Endothelial cell of umbilical vein (primary cell): ENCODE data around the gene RINL. TPM values are rescaled to one million over a fixed set of nuclear protein-coding genes. Genes with fewer than 3 reads are reported as not detected.

Experiments
- BruUV-seq: library from RNA; stranded (reverse); fragments of 400-500 nt; replicated peaks from 2 replicates; lab custom pipeline; 2021; lab: Mats Ljungman, UMichigan
- CTCF ChIA-PET: fragments of 300-600, 350-600 bp; sonication (Branson Sonifier 250); formaldehyde crosslinking; loops from one replicate; lab custom pipeline; 2021; ENCODE audit warnings: antibody characterized with exemption, inconsistent platforms; lab: Charles Lee
- POLR2A ChIA-PET: fragments of 300-600, 350-600 bp; sonication (Branson Sonifier 250); formaldehyde crosslinking; loops from one replicate; lab custom pipeline; 2021; ENCODE audit warnings: antibody characterized with exemption, inconsistent platforms; lab: Charles Lee
- DNase-seq: peaks from one replicate; pipeline ENCODE4 v3.0.0-alpha.2; 2011; ENCODE audit warnings: low read depth, low spot score
- FAIRE-seq: peaks from 2 replicates; lab custom pipeline; 2011; peaks lifted over from hg19 to GRCh38; lab: Jason Lieb, UNC
- H2AFZ ChIP-seq: 2 replicates; pipeline ENCODE4 v1.6.0; 2012; ENCODE audit warnings: low read depth, low read length, control low read depth, inconsistent platforms
- H3K27ac ChIP-seq: 2 replicates; pipeline ENCODE4 v1.5.1; 2011; ENCODE audit warnings: low read depth, mild to moderate bottlenecking, control low read depth, low read length, moderate library complexity; ENCODE audit not compliant: insufficient read depth
- H3K27me3 ChIP-seq, 2 experiments: 2 replicates each; pipeline versions ENCODE4 v1.6.0 to v1.6.1; 2011; ENCODE audit warnings: low read length in 2 of 2, mixed read lengths in 1 of 2; ENCODE audit not compliant: control insufficient read depth in 2 of 2, insufficient read depth in 2 of 2
- H3K36me3 ChIP-seq, 2 experiments: 2 replicates in 1 of 2; 3 replicates in 1 of 2; pipeline ENCODE4 v1.5.1; 2011; ENCODE audit warnings: low read length in 2 of 2, mild to moderate bottlenecking in 1 of 2, moderate library complexity in 1 of 2; ENCODE audit not compliant: control insufficient read depth in 2 of 2, insufficient read depth in 2 of 2; ENCODE audit errors: extremely low read depth in 1 of 2
- H3K4me1 ChIP-seq: 3 replicates; pipeline ENCODE4 v1.5.1; 2011; ENCODE audit warnings: mild to moderate bottlenecking, low read length; ENCODE audit not compliant: control insufficient read depth, insufficient read depth; ENCODE audit errors: extremely low read depth
- H3K4me2 ChIP-seq: 2 replicates; pipeline ENCODE4 v1.6.1; 2011; ENCODE audit warnings: low read length, control low read depth, mixed read lengths; ENCODE audit not compliant: insufficient read depth
- H3K4me3 ChIP-seq, 3 experiments: fragments of 200-600 bp in 1 of 3; sonication (generic), shearing (Covaris generic) in 1 of 3; replicated peaks in 1 of 3; 2 replicates each; pipeline ENCODE4 v1.5.1; 2011 to 2016; ENCODE audit warnings: control low read depth in 3 of 3, low read length in 3 of 3, mild to moderate bottlenecking in 2 of 3, inconsistent platforms in 1 of 3, low read depth in 1 of 3, moderate library complexity in 1 of 3; ENCODE audit not compliant: insufficient read depth in 1 of 3
- H3K79me2 ChIP-seq: 2 replicates; pipeline ENCODE4 v1.6.0; 2012; ENCODE audit warnings: low read length, inconsistent platforms; ENCODE audit not compliant: control insufficient read depth, insufficient read depth
- H3K9ac ChIP-seq: replicated peaks from 2 replicates; pipeline ENCODE3; 2011; ENCODE audit warnings: low read length, control low read depth; ENCODE audit not compliant: insufficient read depth; ENCODE audit errors: extremely low read depth
- H3K9me1 ChIP-seq: replicated peaks from 3 replicates; pipeline ENCODE4 v1.6.0; 2011; ENCODE audit warnings: mild to moderate bottlenecking, low read length; ENCODE audit not compliant: control insufficient read depth, insufficient read depth; ENCODE audit errors: extremely low read depth
- H3K9me3 ChIP-seq: replicated peaks from 2 replicates; pipeline ENCODE4 v1.5.1; 2012; ENCODE audit warnings: low read length, inconsistent platforms; ENCODE audit not compliant: control insufficient read depth, insufficient read depth
- H4K20me1 ChIP-seq: replicated peaks from 2 replicates; pipeline ENCODE3; 2011; ENCODE audit warnings: mild to moderate bottlenecking, low read length; ENCODE audit not compliant: control insufficient read depth, insufficient read depth; ENCODE audit errors: extremely low read depth
- GATA2 ChIP-seq: IDR thresholded peaks from 2 replicates; pipeline ENCODE4 v1.7.0; 2011; ENCODE audit warnings: low read depth, mild to moderate bottlenecking, moderate library complexity, mixed read lengths, low read length; ENCODE audit not compliant: insufficient read length, insufficient read depth
- MAX ChIP-seq: IDR thresholded peaks from 2 replicates; pipeline ENCODE4 v1.6.1; 2011; ENCODE audit not compliant: insufficient read depth, insufficient read length
- MYC ChIP-seq: IDR thresholded peaks from one replicate; pipeline ENCODE4 v1.6.1; 2011; ENCODE audit warnings: mild to moderate bottlenecking, low read depth, low read length
- POLR2A ChIP-seq: IDR thresholded peaks from 2 replicates; pipeline ENCODE4 v1.6.1; 2012; ENCODE audit warnings: low read depth, mild to moderate bottlenecking, control low read depth, low read length
- POLR2AphosphoS5 ChIP-seq: IDR thresholded peaks from 2 replicates; pipeline ENCODE4 v1.6.1; 2012; ENCODE audit warnings: low read depth, mild to moderate bottlenecking, control low read depth, low read length, moderate library complexity; ENCODE audit not compliant: insufficient read depth
- dilution Hi-C: fragments of 300-500 bp; cut with MboI; formaldehyde crosslinking; loops from one replicate; pipeline ENCODE4 v1.15.0; 2019; ENCODE audit warnings: low sequenced_read_pairs; ENCODE audit not compliant: extremely low pct_ligation_motif_present
- intact Hi-C: fragments of 100-400 bp; cut with micrococcal nuclease; formaldehyde crosslinking; loops from one replicate; pipeline ENCODE4 v1.10.0; 2022
- polyA plus RNA-seq, 4 experiments: library from polyadenylated mRNA; depleted of rRNA in 3 of 4; stranded (reverse) in 3 of 4; unstranded in 1 of 4; fragments of >200 nt; gene quantifications; 2 replicates each; pipeline versions ENCODE4 v1.2.1 to v1.2.3, GENCODE V29; 2011 to 2012; ENCODE audit warnings: missing spikeins in 1 of 4
- total RNA-seq: library from RNA; stranded (reverse); gene quantifications from 2 replicates; pipeline ENCODE4 v1.2.3, GENCODE V29; 2021
- TF ChIP-seq, protein P1 (sequence below), 2 donors: IDR thresholded peaks; 1 replicate in 1 of 2; 2 replicates in 1 of 2; pipeline ENCODE4 v1.5.1; 2011; ENCODE audit warnings: low read length in 2 of 2, mild to moderate bottlenecking in 2 of 2, moderate library complexity in 2 of 2, control low read depth in 1 of 2, inconsistent platforms in 1 of 2, low read depth in 1 of 2; ENCODE audit not compliant: insufficient read depth in 1 of 2; ENCODE audit errors: extremely low read depth in 1 of 2

RINL gene
- total and polyA plus RNA-seq, 2 donors (not counting 3 experiments of a cell fraction or from before 2014, with no cell fraction given), result 5.3 to 10.1 TPM

DNA sequence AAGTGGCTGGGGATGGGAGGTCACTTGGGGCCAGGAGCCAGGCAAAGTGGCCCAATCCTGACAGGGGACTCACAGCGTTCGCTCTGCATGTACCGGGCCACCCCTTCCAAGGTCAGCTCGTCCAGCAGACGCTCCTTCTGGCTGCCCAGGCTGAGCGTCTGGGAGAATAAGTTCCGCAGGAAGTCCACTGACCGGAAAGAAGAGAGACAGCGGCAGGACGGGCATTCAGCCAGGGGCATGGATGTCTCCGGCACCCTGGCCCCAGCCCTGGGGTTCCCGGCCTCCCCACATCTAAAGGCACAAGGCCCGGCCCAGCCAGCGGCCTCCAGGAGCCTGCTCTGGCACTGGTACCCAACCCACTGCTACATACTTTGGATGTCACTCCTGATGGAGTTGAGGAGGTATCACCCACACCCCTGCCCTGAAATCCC, 15.3 kb upstream of the RINL start:
- TF ChIP-seq POLR2A (no peak), MYC (no peak)
- Histone ChIP-seq H3K9me1 (no peaks in the 10 kb centered on the region), H3K27me3 (no peaks in the 10 kb centered on the region), H3K36me3 (peaks cover 2 to 17% of the 10 kb centered on the region in 2 experiments), H2AFZ (no peak overlapping the region), H3K4me2 (no peak overlapping the region), H4K20me1 (no peaks in the 10 kb centered on the region), H3K4me3 (no peak overlapping the region), H3K79me2 (no peaks in the 10 kb centered on the region), H3K9ac (no peak overlapping the region), H3K4me1 (no peaks in the 10 kb centered on the region), H3K9me3 (no peaks in the 10 kb centered on the region), H3K27ac (no peak overlapping the region)
- intact Hi-C loops (no loop called here), dilution Hi-C loops (no loop called here)
- BruUV-seq, result no TSS peak
- no peak for DNase-seq
- ChIA-PET CTCF (no interaction called here), POLR2A (no interaction called here)
- FAIRE-seq, result no peak

DNA sequence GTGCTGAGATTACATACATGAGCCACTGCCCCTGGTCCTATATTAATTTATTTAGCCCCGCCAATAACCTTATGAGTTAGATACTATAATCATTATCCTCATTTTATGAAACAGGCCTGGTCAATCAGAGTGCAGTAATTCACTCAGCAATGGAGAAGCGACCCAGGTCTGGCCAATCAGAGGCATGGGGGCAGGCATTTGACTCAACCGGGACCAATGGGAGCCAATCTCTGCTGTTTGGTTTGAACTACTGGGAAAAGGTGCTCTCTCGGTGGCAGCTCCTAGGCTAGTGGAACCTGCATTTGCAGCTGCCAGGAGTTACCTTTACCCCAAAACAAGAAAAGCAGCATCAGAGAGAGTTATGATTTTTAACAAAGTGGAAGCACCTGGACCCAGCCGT, 14.8 kb upstream of the RINL start:
- POLR2A ChIA-PET, result no interaction called here
- intact Hi-C loops, result no loop called here

More for the DNA sequence above, 14.8 kb upstream of the RINL start:
- no peak for FAIRE-seq
- H3K9me1 ChIP-seq, result no peaks in the 10 kb centered on the region
- no peaks in the 10 kb centered on the region for H3K4me1 ChIP-seq
- no peaks in the 10 kb centered on the region for H3K27me3 ChIP-seq
- no peaks in the 10 kb centered on the region for H4K20me1 ChIP-seq
- peaks cover 2 to 17% of the 10 kb centered on the region in 2 experiments for H3K36me3 ChIP-seq
- no peak overlapping the region for H3K27ac ChIP-seq
- H3K4me2 ChIP-seq, result no peak overlapping the region
- no peak overlapping the region for H2AFZ ChIP-seq
- H3K9ac ChIP-seq, result no peak overlapping the region
- no peak overlapping the region for H3K4me3 ChIP-seq
- TF ChIP-seq MYC (no peak), MAX (no peak), GATA2 (no peak), POLR2AphosphoS5 (no peak)
- TF ChIP-seq, protein P1, sequence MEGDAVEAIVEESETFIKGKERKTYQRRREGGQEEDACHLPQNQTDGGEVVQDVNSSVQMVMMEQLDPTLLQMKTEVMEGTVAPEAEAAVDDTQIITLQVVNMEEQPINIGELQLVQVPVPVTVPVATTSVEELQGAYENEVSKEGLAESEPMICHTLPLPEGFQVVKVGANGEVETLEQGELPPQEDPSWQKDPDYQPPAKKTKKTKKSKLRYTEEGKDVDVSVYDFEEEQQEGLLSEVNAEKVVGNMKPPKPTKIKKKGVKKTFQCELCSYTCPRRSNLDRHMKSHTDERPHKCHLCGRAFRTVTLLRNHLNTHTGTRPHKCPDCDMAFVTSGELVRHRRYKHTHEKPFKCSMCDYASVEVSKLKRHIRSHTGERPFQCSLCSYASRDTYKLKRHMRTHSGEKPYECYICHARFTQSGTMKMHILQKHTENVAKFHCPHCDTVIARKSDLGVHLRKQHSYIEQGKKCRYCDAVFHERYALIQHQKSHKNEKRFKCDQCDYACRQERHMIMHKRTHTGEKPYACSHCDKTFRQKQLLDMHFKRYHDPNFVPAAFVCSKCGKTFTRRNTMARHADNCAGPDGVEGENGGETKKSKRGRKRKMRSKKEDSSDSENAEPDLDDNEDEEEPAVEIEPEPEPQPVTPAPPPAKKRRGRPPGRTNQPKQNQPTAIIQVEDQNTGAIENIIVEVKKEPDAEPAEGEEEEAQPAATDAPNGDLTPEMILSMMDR (IDR thresholded peaks at IDR 0.05; ENCODE audit: extremely low read depth in 1 of 2, insufficient read depth in 1 of 2, low read depth in 1 of 2, low read length in 2 of 2), result no peak
- no TSS peak for BruUV-seq
- DNase-seq, result no peak
- CTCF ChIA-PET, result no interaction called here
- no peaks in the 10 kb centered on the region for H3K9me3 ChIP-seq
- no peaks in the 10 kb centered on the region for H3K79me2 ChIP-seq
- dilution Hi-C loops, result no loop called here
